Measurements from ENCODE around the gene NF1.
A peak's percentile ranks its signal among the peaks of the same experiment; 100 is the strongest.

The NF1 gene

DNA sequence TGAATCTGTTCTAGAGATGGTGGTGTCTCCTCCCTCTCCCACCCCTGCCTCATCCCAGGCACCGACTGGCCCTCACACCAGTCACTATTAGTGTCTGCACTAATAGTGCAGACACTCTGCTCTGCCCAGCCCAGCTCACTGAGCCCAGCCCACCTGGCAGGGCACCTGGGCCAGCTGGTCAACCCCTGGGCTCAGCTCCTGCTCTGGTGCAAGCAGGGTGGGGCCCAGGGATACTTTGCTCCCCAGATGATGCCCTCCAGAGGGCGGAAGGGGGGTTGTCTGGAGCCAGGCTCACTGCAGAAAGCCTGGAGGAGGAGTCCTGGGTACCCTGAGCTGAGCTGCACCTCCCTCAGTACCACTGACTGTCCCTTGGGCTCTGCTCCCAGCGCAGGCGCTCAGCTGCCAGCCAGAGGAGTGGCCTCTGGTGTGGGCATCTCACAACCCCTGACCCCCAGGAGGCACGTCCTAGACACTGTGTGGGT is 311.2 kb downstream of the NF1 start:
- Mint-ChIP-seq H3K9me3 (no peaks in the 10 kb centered on the region), H3K36me3 (ENCODE audit: low read depth) (no peaks in the 10 kb centered on the region), H3K4me3 (no peak overlapping the region), H3K4me1 (peaks cover 4% of the 10 kb centered on the region), H3K27ac (no peak overlapping the region), H3K27me3 (ENCODE audit: low read depth) (peaks cover 10% of the 10 kb centered on the region)
- TF ChIP-seq CTCF (IDR thresholded peaks at IDR 0.05; ENCODE audit: unreplicated experiment in 3 of 3) = no peak

DNA sequence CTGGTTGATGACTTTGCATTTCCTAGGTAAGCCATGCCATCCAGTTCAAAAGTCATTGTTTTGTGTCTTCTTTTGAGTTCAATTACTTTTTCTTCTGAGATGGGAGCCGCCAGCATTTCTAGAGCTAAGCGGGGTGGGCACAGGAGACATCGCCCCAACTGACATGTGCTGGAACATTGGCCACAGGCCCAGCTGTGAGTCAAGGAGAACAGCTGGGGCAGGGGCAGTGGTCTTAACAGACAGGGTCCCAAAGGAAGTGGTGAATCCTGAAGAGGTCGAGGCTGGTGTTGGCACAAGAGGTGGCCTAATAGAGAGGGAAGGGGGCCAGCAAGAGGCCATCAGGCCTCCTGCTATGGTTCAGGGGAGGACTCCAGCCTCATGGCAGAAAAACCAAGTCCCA is 313.8 kb downstream of the NF1 start:
- TF ChIP-seq CTCF (IDR thresholded peaks at IDR 0.05; ENCODE audit: unreplicated experiment in 3 of 3) = no peak
- Mint-ChIP-seq H3K27ac (no peak overlapping the region), H3K4me1 (peaks cover 12% of the 10 kb centered on the region), H3K4me3 (no peak overlapping the region), H3K36me3 (ENCODE audit: low read depth) (no peaks in the 10 kb centered on the region), H3K9me3 (no peaks in the 10 kb centered on the region), H3K27me3 (ENCODE audit: low read depth) (peaks cover 16% of the 10 kb centered on the region)

- H3K27ac Mint-ChIP-seq = no peak overlapping the region
- no peaks in the 10 kb centered on the region for H3K9me3 Mint-ChIP-seq
- peaks cover 27% of the 10 kb centered on the region for H3K27me3 Mint-ChIP-seq (ENCODE audit: low read depth)
- TF ChIP-seq CTCF (IDR thresholded peaks at IDR 0.05; ENCODE audit: unreplicated experiment in 3 of 3) = no peak
- H3K4me1 Mint-ChIP-seq = peaks cover 19% of the 10 kb centered on the region
- H3K36me3 Mint-ChIP-seq (ENCODE audit: low read depth) = no peaks in the 10 kb centered on the region
- H3K4me3 Mint-ChIP-seq = no peak overlapping the region
These were observed 317.0 kb downstream of the NF1 start for GRCh38 chr17:31411707-31412285.

GRCh38 chr17:31412511-31412910 is 317.7 kb downstream of the NF1 start:
- no peaks in the 10 kb centered on the region for H3K36me3 Mint-ChIP-seq (ENCODE audit: low read depth)
- TF ChIP-seq CTCF (IDR thresholded peaks at IDR 0.05; ENCODE audit: unreplicated experiment in 3 of 3) = no peak
- peaks cover 24% of the 10 kb centered on the region for H3K4me1 Mint-ChIP-seq
- H3K9me3 Mint-ChIP-seq = no peaks in the 10 kb centered on the region
- H3K4me3 Mint-ChIP-seq = no peak overlapping the region
- peaks cover 28% of the 10 kb centered on the region for H3K27me3 Mint-ChIP-seq (ENCODE audit: low read depth)
- H3K27ac Mint-ChIP-seq = no peak overlapping the region

DNA sequence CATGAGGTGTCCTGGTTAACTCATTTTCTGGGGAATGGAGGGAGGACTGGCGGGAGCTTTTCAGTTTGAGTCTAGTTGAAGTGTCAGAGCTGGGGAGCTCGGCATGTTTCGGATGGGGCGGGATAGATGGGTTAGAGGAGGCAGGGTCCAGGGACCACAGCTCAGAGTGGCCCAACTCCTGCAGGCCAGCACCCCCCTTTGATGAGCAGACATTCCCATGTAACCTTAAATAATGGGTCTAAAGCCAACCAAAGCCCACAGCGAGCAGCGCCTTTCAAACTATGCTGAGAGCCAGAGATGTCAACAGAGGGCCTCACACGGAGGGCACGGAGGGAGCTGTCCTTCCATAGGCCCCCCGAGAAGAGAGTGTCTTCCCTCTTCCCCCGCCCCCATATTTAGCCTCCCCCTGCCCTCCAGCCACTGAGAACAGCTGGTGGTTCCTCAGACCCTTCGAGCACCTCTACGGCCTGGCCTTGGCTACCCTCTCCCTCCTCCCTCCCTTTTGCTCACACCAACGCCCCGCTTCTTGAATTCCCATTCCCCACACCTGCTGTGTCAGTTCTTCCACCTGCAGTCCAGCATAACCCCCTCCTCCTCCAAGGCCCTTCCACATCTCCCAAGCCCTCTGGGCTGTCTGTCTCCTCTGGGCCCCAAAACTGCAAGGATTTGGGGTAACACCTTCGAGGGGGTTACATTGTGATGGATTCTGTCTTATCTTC is 318.5 kb downstream of the NF1 start:
- Mint-ChIP-seq H3K27me3 (ENCODE audit: low read depth) (peaks cover 28% of the 10 kb centered on the region), H3K36me3 (ENCODE audit: low read depth) (no peaks in the 10 kb centered on the region), H3K27ac (peak overlapping the region in 1 of 3 experiments; percentile 23), H3K9me3 (no peaks in the 10 kb centered on the region), H3K4me1 (peaks cover 25% of the 10 kb centered on the region), H3K4me3 (no peak overlapping the region)
- no peak for TF ChIP-seq CTCF (IDR thresholded peaks at IDR 0.05; ENCODE audit: unreplicated experiment in 3 of 3)
